Activated T-helper 17 cell treated with anti-CD3 and anti-CD28 coated beads, Interleukin-2, amount 50 U/mL, for 72 hours (primary cell): Measurements from ENCODE around the gene GSTP1. TPM values are rescaled to one million over a fixed set of nuclear protein-coding genes. Genes with fewer than 3 reads are reported as not detected.
"Not testable (repeated sequence)": the region's sequence is repeated elsewhere in the genome, so short reads cannot be mapped to it uniquely, and the experiment has no call there.

Experiments
- ATAC-seq: fragments of 150-1000 bp; cut with Tn5 transposase; replicated peaks from 2 replicates; pipeline ENCODE4 v1.10.0; 2021; ENCODE audit warnings: mild to moderate bottlenecking, moderate library complexity
- H3K27ac Mint-ChIP-seq: one replicate; pipeline ENCODE4 v1.8.0; 2022; ENCODE audit warnings: mixed read lengths
- H3K27me3 Mint-ChIP-seq: one replicate; pipeline ENCODE4 v1.8.0; 2022; ENCODE audit warnings: mixed read lengths
- H3K36me3 Mint-ChIP-seq: one replicate; pipeline ENCODE4 v1.8.0; 2022; ENCODE audit warnings: low read depth, mild to moderate bottlenecking, mixed read lengths
- H3K4me1 Mint-ChIP-seq: one replicate; pipeline ENCODE4 v1.8.0; 2022; ENCODE audit warnings: mixed read lengths
- H3K4me3 Mint-ChIP-seq: one replicate; pipeline ENCODE4 v1.8.0; 2022; ENCODE audit warnings: mild to moderate bottlenecking, mixed read lengths
- H3K9me3 Mint-ChIP-seq: one replicate; pipeline ENCODE4 v1.8.0; 2022; ENCODE audit warnings: mixed read lengths
- total RNA-seq, 2 donors: library from RNA; stranded (reverse); gene quantifications; one replicate each; pipeline ENCODE4 v1.2.3, GENCODE V29; 2022

GSTP1 gene
- total RNA-seq, 2 donors from 2014 or later = 187 to 394 TPM

- Mint-ChIP-seq H3K27ac (no peak overlapping the region), H3K4me3 (no peak overlapping the region), H3K27me3 (peaks cover 7% of the 10 kb centered on the region), H3K4me1 (no peaks in the 10 kb centered on the region), H3K9me3 (no peaks in the 10 kb centered on the region), H3K36me3 (no peaks in the 10 kb centered on the region)
- no peak for ATAC-seq
These were observed 15.5 kb downstream of the GSTP1 start for GRCh38 chr11:67599149-67599548.

- Mint-ChIP-seq H3K27ac (no peak overlapping the region), H3K4me1 (peaks cover under 1% of the 10 kb centered on the region), H3K9me3 (no peaks in the 10 kb centered on the region), H3K36me3 (no peaks in the 10 kb centered on the region), H3K27me3 (peaks cover 7% of the 10 kb centered on the region), H3K4me3 (no peak overlapping the region)
- ATAC-seq = no peak
These were observed 16.9 kb downstream of the GSTP1 start for GRCh38 chr11:67600324-67601029.

GRCh38 chr11:67601098-67601497, 17.5 kb downstream of the GSTP1 start:
- no peaks in the 10 kb centered on the region for H3K9me3 Mint-ChIP-seq
- H3K27me3 Mint-ChIP-seq = peaks cover 7% of the 10 kb centered on the region
- no peaks in the 10 kb centered on the region for H3K36me3 Mint-ChIP-seq
- no peak overlapping the region for H3K4me3 Mint-ChIP-seq
- no peak overlapping the region for H3K27ac Mint-ChIP-seq
- H3K4me1 Mint-ChIP-seq = peaks cover 5% of the 10 kb centered on the region
- ATAC-seq = no peak

- not testable (repeated sequence) for ATAC-seq, H3K36me3 Mint-ChIP-seq, H3K4me1 Mint-ChIP-seq, H3K27me3 Mint-ChIP-seq, H3K9me3 Mint-ChIP-seq
- Mint-ChIP-seq H3K4me3 (peak overlapping the region; percentile 29), H3K27ac (peak overlapping the region; percentile 69)
These were observed 20.5 kb downstream of the GSTP1 start for GRCh38 chr11:67604119-67604518.

GRCh38 chr11:67604815-67605214, 21.2 kb downstream of the GSTP1 start:
- no peak for ATAC-seq
- Mint-ChIP-seq H3K9me3 (no peaks in the 10 kb centered on the region), H3K27me3 (peaks cover 7% of the 10 kb centered on the region), H3K4me1 (peaks cover 5% of the 10 kb centered on the region), H3K4me3 (peak overlapping the region; percentile 29), H3K27ac (peak overlapping the region; percentile 69), H3K36me3 (peaks cover 16% of the 10 kb centered on the region)

- no peak for ATAC-seq
- Mint-ChIP-seq H3K4me3 (peak overlapping the region; percentile 89), H3K36me3 (peaks cover 23% of the 10 kb centered on the region), H3K27ac (peak overlapping the region; percentile 82), H3K27me3 (peaks cover 7% of the 10 kb centered on the region), H3K4me1 (peaks cover 5% of the 10 kb centered on the region), H3K9me3 (no peaks in the 10 kb centered on the region)
These were observed 21.8 kb downstream of the GSTP1 start for GRCh38 chr11:67605231-67606011.

- H3K9me3 Mint-ChIP-seq = no peaks in the 10 kb centered on the region
- peaks cover 4% of the 10 kb centered on the region for H3K27me3 Mint-ChIP-seq
- ATAC-seq = no peak
- peak overlapping the region; percentile 80 for H3K27ac Mint-ChIP-seq
- H3K4me3 Mint-ChIP-seq = peak overlapping the region; percentile 89
- peaks cover 29% of the 10 kb centered on the region for H3K36me3 Mint-ChIP-seq
- peaks cover 5% of the 10 kb centered on the region for H3K4me1 Mint-ChIP-seq
These were observed 22.5 kb downstream of the GSTP1 start for GRCh38 chr11:67606093-67606491.

GRCh38 chr11:67606492-67607295, 23.1 kb downstream of the GSTP1 start, which contains the start of gene NDUFV1:
TSS of gene NDUFV1 (plus strand) at chr11:67606936. CDS start at chr11:67607005, 69 bp downstream.
- peaks cover 5% of the 10 kb centered on the region for H3K4me1 Mint-ChIP-seq
- H3K27ac Mint-ChIP-seq = peak within 1 kb of the TSS; percentile 82
- H3K4me3 Mint-ChIP-seq = peak within 1 kb of the TSS; percentile 89
- peaks cover 32% of the 10 kb centered on the region for H3K36me3 Mint-ChIP-seq
- no peaks in the 10 kb centered on the region for H3K9me3 Mint-ChIP-seq
- peaks cover 4% of the 10 kb centered on the region for H3K27me3 Mint-ChIP-seq
- ATAC-seq = peak; percentile 98

- peak overlapping the region; percentile 89 for H3K4me3 Mint-ChIP-seq
- peak overlapping the region; percentile 76 for H3K27ac Mint-ChIP-seq
- no peak for ATAC-seq
- H3K9me3 Mint-ChIP-seq = no peaks in the 10 kb centered on the region
- peaks cover 4% of the 10 kb centered on the region for H3K27me3 Mint-ChIP-seq
- H3K36me3 Mint-ChIP-seq = peaks cover 32% of the 10 kb centered on the region
- H3K4me1 Mint-ChIP-seq = peaks cover 5% of the 10 kb centered on the region
These were observed 23.9 kb downstream of the GSTP1 start for GRCh38 chr11:67607507-67607906.

GRCh38 chr11:67608486-67608885, 24.9 kb downstream of the GSTP1 start:
- H3K27ac Mint-ChIP-seq = peak overlapping the region; percentile 54

GRCh38 chr11:67609316-67609715, 25.7 kb downstream of the GSTP1 start:
- H3K27me3 Mint-ChIP-seq = no peaks in the 10 kb centered on the region
- ATAC-seq = no peak
- no peak overlapping the region for H3K4me3 Mint-ChIP-seq
- peaks cover 32% of the 10 kb centered on the region for H3K36me3 Mint-ChIP-seq
- H3K9me3 Mint-ChIP-seq = no peaks in the 10 kb centered on the region
- H3K27ac Mint-ChIP-seq = no peak overlapping the region
- peaks cover 5% of the 10 kb centered on the region for H3K4me1 Mint-ChIP-seq

More at GRCh38 chr11:67608486-67608885, 24.9 kb downstream of the GSTP1 start:
- Mint-ChIP-seq H3K36me3 (peaks cover 32% of the 10 kb centered on the region), H3K4me3 (peak overlapping the region; percentile 89), H3K4me1 (peaks cover 5% of the 10 kb centered on the region), H3K27me3 (no peaks in the 10 kb centered on the region), H3K9me3 (no peaks in the 10 kb centered on the region)
- no peak for ATAC-seq

- Mint-ChIP-seq H3K4me3 (no peak overlapping the region), H3K36me3 (peaks cover 32% of the 10 kb centered on the region), H3K27ac (no peak overlapping the region)
These were observed 26.8 kb downstream of the GSTP1 start for GRCh38 chr11:67610302-67610868.

GRCh38 chr11:67611165-67611564, 27.6 kb downstream of the GSTP1 start:
- Mint-ChIP-seq H3K4me3 (no peak overlapping the region), H3K27me3 (no peaks in the 10 kb centered on the region), H3K27ac (no peak overlapping the region), H3K9me3 (no peaks in the 10 kb centered on the region), H3K36me3 (peaks cover 32% of the 10 kb centered on the region), H3K4me1 (no peaks in the 10 kb centered on the region)
- ATAC-seq = no peak

More at GRCh38 chr11:67610302-67610868, 26.8 kb downstream of the GSTP1 start:
- no peaks in the 10 kb centered on the region for H3K27me3 Mint-ChIP-seq
- no peaks in the 10 kb centered on the region for H3K9me3 Mint-ChIP-seq
- ATAC-seq = no peak
- H3K4me1 Mint-ChIP-seq = peaks cover 5% of the 10 kb centered on the region
